OCI-LY1 (cell line): ENCODE measurements around the gene PAQR8.

Experiments
- H2AFZ ChIP-seq: fragments of 200-600 bp; sonication (generic), shearing (Covaris generic); 2 replicates; pipeline ENCODE4 v1.6.0; 2014; ENCODE audit warnings: antibody characterized with exemption, mild to moderate bottlenecking, low read length
- H3F3A ChIP-seq: fragments of 200-600 bp; sonication (generic), shearing (Covaris generic); 2 replicates; pipeline ENCODE4 v1.6.0; 2014; ENCODE audit warnings: mild to moderate bottlenecking, antibody characterized with exemption, low read length, moderate library complexity; ENCODE audit not compliant: insufficient read depth
- H3K27ac ChIP-seq: fragments of 200-600 bp; sonication (generic); 2 replicates; pipeline ENCODE4 v1.5.1; 2014; ENCODE audit warnings: low read length, mixed run types, mild to moderate bottlenecking, low read depth; ENCODE audit not compliant: poor library complexity, severe bottlenecking
- H3K27me3 ChIP-seq: fragments of 200-600 bp; sonication (generic); 2 replicates; pipeline ENCODE4 v1.6.0; 2014; ENCODE audit warnings: antibody characterized with exemption, mild to moderate bottlenecking, low read length, moderate library complexity; ENCODE audit not compliant: insufficient read depth
- H3K36me3 ChIP-seq: fragments of 200-600 bp; sonication (generic); 2 replicates; pipeline ENCODE4 v1.6.1; 2014; ENCODE audit warnings: mild to moderate bottlenecking, antibody characterized with exemption, low read length, moderate library complexity, mixed read lengths; ENCODE audit not compliant: insufficient read depth
- H3K4me1 ChIP-seq: fragments of 200-600 bp; sonication (generic); 2 replicates; pipeline ENCODE4 v1.5.1; 2014; ENCODE audit warnings: mild to moderate bottlenecking, low read length, moderate library complexity; ENCODE audit not compliant: insufficient read depth, severe bottlenecking
- H3K4me2 ChIP-seq: fragments of 200-600 bp; sonication (generic), shearing (Covaris generic); 2 replicates; pipeline ENCODE4 v1.6.1; 2014; ENCODE audit warnings: low read length
- H3K4me3 ChIP-seq: fragments of 200-600 bp; sonication (generic); 2 replicates; pipeline ENCODE4 v1.5.1; 2014; ENCODE audit warnings: low read length, low read depth, mild to moderate bottlenecking, mixed read lengths; ENCODE audit not compliant: poor library complexity, severe bottlenecking
- H3K79me2 ChIP-seq: fragments of 200-600 bp; shearing (Covaris generic); 2 replicates; pipeline ENCODE4 v1.6.1; 2016; ENCODE audit warnings: mixed run types, low read length, mixed read lengths; ENCODE audit not compliant: insufficient read depth
- H3K9ac ChIP-seq: fragments of 200-600 bp; sonication (generic), shearing (Covaris generic); 2 replicates; pipeline ENCODE4 v1.6.1; 2014; ENCODE audit warnings: mild to moderate bottlenecking, low read length, mixed read lengths
- H3K9me2 ChIP-seq: fragments of 200-600 bp; sonication (generic), shearing (Covaris generic); 2 replicates; pipeline ENCODE4 v1.6.1; 2014; ENCODE audit warnings: low read depth, mild to moderate bottlenecking, low read length, mixed read lengths
- H3K9me3 ChIP-seq: fragments of 200-600 bp; shearing (Covaris generic); 2 replicates; pipeline ENCODE4 v1.6.1; 2014; ENCODE audit warnings: low read length, mixed read lengths
- H4K20me1 ChIP-seq: fragments of 200-600 bp; sonication (generic), shearing (Covaris generic); 2 replicates; pipeline ENCODE4 v1.6.0; 2016; ENCODE audit warnings: mild to moderate bottlenecking, low read length; ENCODE audit not compliant: insufficient read depth
- CTCF ChIP-seq: fragments of 200-600 bp; sonication (generic), shearing (Covaris generic); IDR thresholded peaks from 2 replicates; pipeline ENCODE4 v1.5.1; 2017; ENCODE audit warnings: mild to moderate bottlenecking, antibody characterized with exemption, low read length, moderate library complexity, mixed read lengths
- EZH2 ChIP-seq: fragments of 200-600 bp; sonication (generic), shearing (Covaris generic); IDR thresholded peaks from 2 replicates; pipeline ENCODE4 v1.8.0; 2017; ENCODE audit warnings: borderline replicate concordance, mixed run types, mild to moderate bottlenecking, antibody characterized with exemption, low read length, moderate library complexity, mixed read lengths

The PAQR8 gene

GRCh38 chr6:52337633-52338290 is 24.2 kb upstream of the PAQR8 start:
- Histone ChIP-seq H2AFZ (no peak overlapping the region), H3F3A (no peaks in the 10 kb centered on the region), H4K20me1 (no peaks in the 10 kb centered on the region), H3K4me2 (no peak overlapping the region; the same call in 1 of the 2 replicates), H3K27me3 (no peaks in the 10 kb centered on the region), H3K79me2 (no peaks in the 10 kb centered on the region), H3K9me2 (no peaks in the 10 kb centered on the region), H3K4me1 (peaks cover 19% of the 10 kb centered on the region), H3K9me3 (no peaks in the 10 kb centered on the region), H3K36me3 (no peaks in the 10 kb centered on the region), H3K27ac (no peak overlapping the region), H3K9ac (no peak overlapping the region), H3K4me3 (no peak overlapping the region)
- TF ChIP-seq EZH2 (no peak), CTCF (no peak)

GRCh38 chr6:52340603-52340880 is 21.4 kb upstream of the PAQR8 start:
- Histone ChIP-seq H3K27ac (no peak overlapping the region), H2AFZ (no peak overlapping the region), H4K20me1 (no peaks in the 10 kb centered on the region), H3K4me3 (no peak overlapping the region), H3F3A (no peaks in the 10 kb centered on the region), H3K4me1 (peaks cover 19% of the 10 kb centered on the region), H3K4me2 (no peak overlapping the region), H3K9me3 (no peaks in the 10 kb centered on the region), H3K9ac (no peak overlapping the region), H3K9me2 (no peaks in the 10 kb centered on the region), H3K79me2 (no peaks in the 10 kb centered on the region), H3K36me3 (no peaks in the 10 kb centered on the region), H3K27me3 (no peaks in the 10 kb centered on the region)
- TF ChIP-seq CTCF (no peak), EZH2 (no peak)

GRCh38 chr6:52341561-52342260 is 20.2 kb upstream of the PAQR8 start:
- Histone ChIP-seq H3K9me3 (no peaks in the 10 kb centered on the region), H3K4me3 (no peak overlapping the region), H3K27me3 (no peaks in the 10 kb centered on the region), H2AFZ (no peak overlapping the region; the same call in 1 of the 2 replicates), H3F3A (no peaks in the 10 kb centered on the region), H3K27ac (no peak overlapping the region), H3K9ac (no peak overlapping the region), H4K20me1 (no peaks in the 10 kb centered on the region), H3K4me1 (peaks cover 19% of the 10 kb centered on the region), H3K79me2 (no peaks in the 10 kb centered on the region), H3K9me2 (no peaks in the 10 kb centered on the region), H3K36me3 (no peaks in the 10 kb centered on the region), H3K4me2 (no peak overlapping the region)
- TF ChIP-seq CTCF, result no peak
- no peak for TF ChIP-seq EZH2
